Liver (tissue), 9 donors: ENCODE results near the gene RANBP1. TPM values are rescaled to one million over a fixed set of nuclear protein-coding genes. Genes with fewer than 3 reads are reported as not detected.

ENCODE experiments used
- DNase-seq: peaks from one replicate; pipeline ENCODE4 v3.0.0-alpha.2; 2017; ENCODE audit warnings: low spot score
- H3K27ac ChIP-seq, 2 donors: one replicate each; pipeline ENCODE4 v1.7.0; 2013; ENCODE audit warnings: inconsistent platforms in 2 of 2, low read length in 2 of 2, control low read depth in 1 of 2, low read depth in 1 of 2, mild to moderate bottlenecking in 1 of 2
- H3K27me3 ChIP-seq, 4 donors: one replicate each; pipeline versions ENCODE4 v1.6.1 to v1.7.0; 2013; ENCODE audit warnings: low read length in 3 of 4, inconsistent platforms in 1 of 4, mild to moderate bottlenecking in 1 of 4, moderate library complexity in 1 of 4; ENCODE audit not compliant: control insufficient read depth in 4 of 4, insufficient read depth in 4 of 4
- H3K36me3 ChIP-seq, 4 donors: one replicate each; pipeline versions ENCODE4 v1.6.1 to v1.7.0; 2013; ENCODE audit warnings: low read length in 3 of 4, mild to moderate bottlenecking in 3 of 4, low read depth in 1 of 4, moderate library complexity in 1 of 4; ENCODE audit not compliant: control insufficient read depth in 4 of 4, insufficient read depth in 3 of 4
- H3K4me1 ChIP-seq, 4 donors: one replicate each; pipeline versions ENCODE4 v1.6.1 to v1.7.0; 2013; ENCODE audit warnings: low read length in 3 of 4, mild to moderate bottlenecking in 3 of 4, moderate library complexity in 1 of 4; ENCODE audit not compliant: control insufficient read depth in 4 of 4, insufficient read depth in 4 of 4
- H3K4me3 ChIP-seq, 3 donors: one replicate each; pipeline versions ENCODE4 v1.6.1 to v1.7.0; 2013; ENCODE audit warnings: low read length in 3 of 3, control low read depth in 1 of 3, low read depth in 1 of 3, mild to moderate bottlenecking in 1 of 3
- H3K9ac ChIP-seq, 2 donors: one replicate each; pipeline ENCODE4 v1.7.0; 2013; ENCODE audit warnings: low read length in 2 of 2, mild to moderate bottlenecking in 2 of 2, moderate library complexity in 2 of 2, control low read depth in 1 of 2, low read depth in 1 of 2
- H3K9me3 ChIP-seq, 4 donors: one replicate each; pipeline versions ENCODE4 v1.6.1 to v1.7.0; 2013; ENCODE audit warnings: low read length in 3 of 4; ENCODE audit not compliant: control insufficient read depth in 4 of 4
- ATF3 ChIP-seq: IDR thresholded peaks from 2 replicates; pipeline ENCODE4 v1.6.1; 2016; ENCODE audit warnings: antibody characterized with exemption
- CTCF ChIP-seq: fragments of 150-350 bp; IDR thresholded peaks from 2 replicates; pipeline ENCODE4 v1.5.1; 2017; ENCODE audit warnings: improper control_type of control experiment, low read depth, low read length; ENCODE audit not compliant: missing input control
- EGR1 ChIP-seq, 2 donors: IDR thresholded peaks; 2 replicates each; pipeline ENCODE4 v1.6.1; 2016 to 2018; ENCODE audit warnings: antibody characterized with exemption in 2 of 2, low read depth in 2 of 2
- FOXA1 ChIP-seq: IDR thresholded peaks from 2 replicates; pipeline ENCODE4 v1.6.1; 2016; ENCODE audit warnings: antibody characterized with exemption
- FOXA2 ChIP-seq: IDR thresholded peaks from 2 replicates; pipeline ENCODE4 v1.6.1; 2016; ENCODE audit warnings: antibody characterized with exemption
- GABPA ChIP-seq, 2 donors: IDR thresholded peaks in 1 of 2; conservative IDR thresholded peaks in 1 of 2; 2 replicates each; pipeline ENCODE4 v1.6.1; 2016; ENCODE audit warnings: antibody characterized with exemption in 2 of 2, mild to moderate bottlenecking in 1 of 2, moderate library complexity in 1 of 2
- HNF4A ChIP-seq, 2 donors: conservative IDR thresholded peaks; 2 replicates each; pipeline ENCODE4 v1.6.1; 2016; ENCODE audit warnings: antibody characterized with exemption in 2 of 2, mild to moderate bottlenecking in 2 of 2
- HNF4G ChIP-seq: IDR thresholded peaks from 2 replicates; pipeline ENCODE4 v1.6.1; 2016; ENCODE audit warnings: antibody characterized with exemption
- JUND ChIP-seq, 2 donors: IDR thresholded peaks; 2 replicates each; pipeline ENCODE4 v1.6.1; 2016; ENCODE audit warnings: antibody characterized with exemption in 2 of 2
- MAX ChIP-seq: IDR thresholded peaks from 2 replicates; pipeline ENCODE4 v1.6.1; 2016; ENCODE audit warnings: antibody characterized with exemption
- NR2F2 ChIP-seq: IDR thresholded peaks from 2 replicates; pipeline ENCODE4 v1.6.1; 2016; ENCODE audit warnings: antibody characterized with exemption
- RAD21 ChIP-seq, 2 donors: IDR thresholded peaks; 2 replicates each; pipeline ENCODE4 v1.6.1; 2016; ENCODE audit warnings: antibody characterized with exemption in 2 of 2, mild to moderate bottlenecking in 2 of 2
- RXRA ChIP-seq, 2 donors: IDR thresholded peaks; 2 replicates each; pipeline ENCODE4 v1.6.1; 2017 to 2018; ENCODE audit warnings: antibody characterized with exemption in 2 of 2, mild to moderate bottlenecking in 1 of 2
- SP1 ChIP-seq: IDR thresholded peaks from 2 replicates; pipeline ENCODE4 v1.6.1; 2018; ENCODE audit warnings: antibody characterized with exemption, mild to moderate bottlenecking
- TAF1 ChIP-seq: conservative IDR thresholded peaks from 2 replicates; pipeline ENCODE4 v1.6.1; 2016; ENCODE audit warnings: antibody characterized with exemption, mild to moderate bottlenecking
- YY1 ChIP-seq: IDR thresholded peaks from 2 replicates; pipeline ENCODE4 v1.6.1; 2016; ENCODE audit warnings: antibody characterized with exemption, mild to moderate bottlenecking
- WGBS: extraction: QIAGEN DNeasy Blood & Tissue Kit; methylation state at CpG from one replicate; pipeline ENCODE4 v1.1.7; 2013; 5-methylcytosine and 5-hydroxymethylcytosine counted together
- polyA plus RNA-seq, 2 donors: library from polyadenylated mRNA; stranded (reverse) in 1 of 2; unstranded in 1 of 2; fragments of 200-250 nt in 1 of 2; fragments of >200 nt in 1 of 2; fragmentation: Nextera tagmentation in 1 of 2; extraction: Ambion mirVana in 1 of 2; gene quantifications; one replicate each; pipeline versions ENCODE4 v1.2.1 to v1.2.3, GENCODE V29; 2013 to 2015
- total RNA-seq, 2 donors: library from RNA; depleted of rRNA; stranded (reverse); fragments of >200 nt; gene quantifications; one replicate each; pipeline ENCODE4 v1.2.3, GENCODE V29; 2014
- TF ChIP-seq, protein P1 (sequence below): IDR thresholded peaks from 2 replicates; pipeline ENCODE4 v1.6.1; 2016; ENCODE audit warnings: antibody characterized with exemption, mild to moderate bottlenecking
- TF ChIP-seq, protein P2 (sequence below): IDR thresholded peaks from 2 replicates; pipeline ENCODE4 v1.6.1; 2016; ENCODE audit warnings: antibody characterized with exemption
- donor health status: healthy.
- donor health status: healthy.
- donor health status: healthy.
- donor health status: healthy.
- donor health status: healthy.

RANBP1 gene
- total and polyA plus RNA-seq, 4 donors: 62.3 to 102 (median 87.8) TPM

- under 1% methylated on average over 66 of the region's 66 CpGs for WGBS
- H3K27me3 ChIP-seq: no peaks in the 10 kb centered on the region
- no peak for TF ChIP-seq YY1
- TF ChIP-seq CTCF: no peak
- TF ChIP-seq FOXA2: no peak
- TF ChIP-seq ATF3: no peak
- no peak for TF ChIP-seq HNF4A (conservative IDR thresholded peaks at IDR 0.05)
- no peak for TF ChIP-seq NR2F2
- no peak for TF ChIP-seq TAF1
- no peak for TF ChIP-seq EGR1 (IDR thresholded peaks at IDR 0.05; ENCODE audit: low read depth in 2 of 2)
- no peak for TF ChIP-seq HNF4G
- no peak for TF ChIP-seq JUND (IDR thresholded peaks at IDR 0.05)
- TF ChIP-seq FOXA1: no peak
- TF ChIP-seq, protein P1, sequence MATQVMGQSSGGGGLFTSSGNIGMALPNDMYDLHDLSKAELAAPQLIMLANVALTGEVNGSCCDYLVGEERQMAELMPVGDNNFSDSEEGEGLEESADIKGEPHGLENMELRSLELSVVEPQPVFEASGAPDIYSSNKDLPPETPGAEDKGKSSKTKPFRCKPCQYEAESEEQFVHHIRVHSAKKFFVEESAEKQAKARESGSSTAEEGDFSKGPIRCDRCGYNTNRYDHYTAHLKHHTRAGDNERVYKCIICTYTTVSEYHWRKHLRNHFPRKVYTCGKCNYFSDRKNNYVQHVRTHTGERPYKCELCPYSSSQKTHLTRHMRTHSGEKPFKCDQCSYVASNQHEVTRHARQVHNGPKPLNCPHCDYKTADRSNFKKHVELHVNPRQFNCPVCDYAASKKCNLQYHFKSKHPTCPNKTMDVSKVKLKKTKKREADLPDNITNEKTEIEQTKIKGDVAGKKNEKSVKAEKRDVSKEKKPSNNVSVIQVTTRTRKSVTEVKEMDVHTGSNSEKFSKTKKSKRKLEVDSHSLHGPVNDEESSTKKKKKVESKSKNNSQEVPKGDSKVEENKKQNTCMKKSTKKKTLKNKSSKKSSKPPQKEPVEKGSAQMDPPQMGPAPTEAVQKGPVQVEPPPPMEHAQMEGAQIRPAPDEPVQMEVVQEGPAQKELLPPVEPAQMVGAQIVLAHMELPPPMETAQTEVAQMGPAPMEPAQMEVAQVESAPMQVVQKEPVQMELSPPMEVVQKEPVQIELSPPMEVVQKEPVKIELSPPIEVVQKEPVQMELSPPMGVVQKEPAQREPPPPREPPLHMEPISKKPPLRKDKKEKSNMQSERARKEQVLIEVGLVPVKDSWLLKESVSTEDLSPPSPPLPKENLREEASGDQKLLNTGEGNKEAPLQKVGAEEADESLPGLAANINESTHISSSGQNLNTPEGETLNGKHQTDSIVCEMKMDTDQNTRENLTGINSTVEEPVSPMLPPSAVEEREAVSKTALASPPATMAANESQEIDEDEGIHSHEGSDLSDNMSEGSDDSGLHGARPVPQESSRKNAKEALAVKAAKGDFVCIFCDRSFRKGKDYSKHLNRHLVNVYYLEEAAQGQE: no peak
- TF ChIP-seq GABPA (IDR thresholded peaks at IDR 0.05 in 1 of 2, conservative IDR thresholded peaks at IDR 0.05 in 1 of 2): no peak
- TF ChIP-seq, protein P2, sequence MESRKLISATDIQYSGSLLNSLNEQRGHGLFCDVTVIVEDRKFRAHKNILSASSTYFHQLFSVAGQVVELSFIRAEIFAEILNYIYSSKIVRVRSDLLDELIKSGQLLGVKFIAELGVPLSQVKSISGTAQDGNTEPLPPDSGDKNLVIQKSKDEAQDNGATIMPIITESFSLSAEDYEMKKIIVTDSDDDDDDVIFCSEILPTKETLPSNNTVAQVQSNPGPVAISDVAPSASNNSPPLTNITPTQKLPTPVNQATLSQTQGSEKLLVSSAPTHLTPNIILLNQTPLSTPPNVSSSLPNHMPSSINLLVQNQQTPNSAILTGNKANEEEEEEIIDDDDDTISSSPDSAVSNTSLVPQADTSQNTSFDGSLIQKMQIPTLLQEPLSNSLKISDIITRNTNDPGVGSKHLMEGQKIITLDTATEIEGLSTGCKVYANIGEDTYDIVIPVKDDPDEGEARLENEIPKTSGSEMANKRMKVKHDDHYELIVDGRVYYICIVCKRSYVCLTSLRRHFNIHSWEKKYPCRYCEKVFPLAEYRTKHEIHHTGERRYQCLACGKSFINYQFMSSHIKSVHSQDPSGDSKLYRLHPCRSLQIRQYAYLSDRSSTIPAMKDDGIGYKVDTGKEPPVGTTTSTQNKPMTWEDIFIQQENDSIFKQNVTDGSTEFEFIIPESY: no peak
- no peak for TF ChIP-seq MAX
- no peak for TF ChIP-seq RAD21 (IDR thresholded peaks at IDR 0.05)
- TF ChIP-seq RXRA (IDR thresholded peaks at IDR 0.05): no peak
- no peak for TF ChIP-seq SP1
- no peak for DNase-seq
- H3K4me3 ChIP-seq: peak overlapping the region; percentile 74 to 96 (median 91)
- H3K36me3 ChIP-seq: peaks cover 25 to 46% (median 27%) of the 10 kb centered on the region in 4 donors
- peak overlapping the region; percentile 59 to 75 for H3K9ac ChIP-seq
- H3K9me3 ChIP-seq: no peaks in the 10 kb centered on the region
- peak overlapping the region; percentile 66 to 72 for H3K27ac ChIP-seq
- H3K4me1 ChIP-seq: peaks cover 10 to 54% (median 36%) of the 10 kb centered on the region in 4 donors
These were observed 1.9 kb downstream of the RANBP1 start for GRCh38 chr22:20117633-20118299.
